Mesenteric fat pad (tissue), 1 donor: ENCODE results near the gene KRT35. TPM values are rescaled to one million over a fixed set of nuclear protein-coding genes. Genes with fewer than 3 reads are reported as not detected.

ENCODE experiments used
- DNase-seq: peaks from one replicate; pipeline ENCODE4 v3.0.0-alpha.2; 2020; ENCODE audit warnings: low spot score
- total RNA-seq: library from RNA; stranded (reverse); fragmentation: NEBNext Ultra II Directional; extraction: Animal tissue kit (Norgen Biotek cat#: 25700); gene quantifications from one replicate; pipeline ENCODE4 v1.2.1, GENCODE V29; 2021
- donor health status: DM: yes; HTN: yes; CAD: no.

KRT35 gene
- total RNA-seq, 1 donor from 2014 or later: not detected

DNA sequence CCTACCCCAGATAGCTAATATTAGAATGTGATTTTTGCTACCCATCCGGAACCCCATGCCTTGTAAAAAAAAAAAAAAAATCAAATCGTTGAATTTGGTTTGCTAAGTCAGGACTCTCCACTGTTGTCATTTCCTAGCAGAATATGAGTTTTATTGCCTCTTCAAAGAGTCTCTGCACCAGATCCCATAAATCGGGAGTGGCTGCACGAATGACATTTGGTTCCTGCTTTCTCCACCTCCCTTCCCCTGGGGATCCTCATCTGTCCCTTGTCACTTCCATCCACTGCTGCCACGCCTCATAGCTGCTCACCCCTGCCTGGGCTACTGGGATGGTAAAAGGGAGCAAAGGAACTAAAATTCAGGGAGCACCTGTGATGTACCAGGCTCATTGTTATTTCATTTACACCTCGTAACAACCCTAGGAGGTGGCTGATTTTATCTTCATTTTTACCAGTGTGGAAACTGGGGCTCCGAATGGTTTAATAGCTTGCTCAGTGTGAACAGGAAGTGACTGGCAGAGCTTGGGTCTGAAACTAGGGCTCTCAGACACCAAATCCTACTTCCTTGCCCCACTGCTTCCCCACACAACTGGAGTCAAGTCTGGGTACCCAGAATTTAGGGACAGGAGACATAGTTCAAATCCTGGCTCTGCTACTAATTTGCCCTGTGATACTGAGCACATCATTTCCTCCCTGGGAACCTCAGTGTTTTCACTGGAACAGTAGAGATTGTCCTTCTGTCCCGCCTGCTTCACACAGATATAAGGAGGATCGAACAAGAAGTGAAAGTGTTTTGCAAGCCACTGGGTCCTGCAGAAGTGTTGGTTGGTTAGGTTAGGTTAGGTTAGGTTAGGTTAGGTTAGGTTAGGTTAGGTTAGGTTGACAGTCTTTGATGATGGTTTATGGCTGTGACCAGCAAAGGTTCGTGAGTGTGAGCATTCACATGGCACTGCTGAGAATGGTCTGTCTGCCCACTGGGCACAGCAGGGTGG lies 9.3 kb upstream of the KRT35 start:
- no peak for DNase-seq

DNA sequence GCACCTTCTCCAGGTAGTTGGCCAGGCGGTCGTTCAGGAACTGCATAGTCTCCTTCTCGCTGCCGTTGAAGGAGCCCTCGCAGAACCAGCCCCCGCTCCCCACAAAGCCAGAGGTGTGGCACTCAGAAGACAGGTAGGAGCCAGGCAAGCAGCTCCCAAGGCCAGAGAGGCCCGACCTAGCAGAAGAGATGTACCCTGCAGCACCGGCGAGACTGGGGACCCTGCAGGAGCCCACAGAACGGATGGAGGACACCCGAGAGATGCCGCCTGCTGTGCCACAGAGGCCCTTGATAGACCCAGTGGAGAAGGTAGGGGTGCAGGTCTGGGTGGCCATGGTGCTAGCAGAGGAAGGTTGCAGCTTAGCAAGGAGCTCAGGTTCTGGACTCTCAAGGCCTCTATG lies 8.6 kb upstream of the KRT35 start, which contains the start of gene KRT36:
KRT36 (minus strand) TSS at position 380 of the 400 bp plus-strand sequence; CDS start at position 334, 46 bp downstream.
- no peak for DNase-seq

DNA sequence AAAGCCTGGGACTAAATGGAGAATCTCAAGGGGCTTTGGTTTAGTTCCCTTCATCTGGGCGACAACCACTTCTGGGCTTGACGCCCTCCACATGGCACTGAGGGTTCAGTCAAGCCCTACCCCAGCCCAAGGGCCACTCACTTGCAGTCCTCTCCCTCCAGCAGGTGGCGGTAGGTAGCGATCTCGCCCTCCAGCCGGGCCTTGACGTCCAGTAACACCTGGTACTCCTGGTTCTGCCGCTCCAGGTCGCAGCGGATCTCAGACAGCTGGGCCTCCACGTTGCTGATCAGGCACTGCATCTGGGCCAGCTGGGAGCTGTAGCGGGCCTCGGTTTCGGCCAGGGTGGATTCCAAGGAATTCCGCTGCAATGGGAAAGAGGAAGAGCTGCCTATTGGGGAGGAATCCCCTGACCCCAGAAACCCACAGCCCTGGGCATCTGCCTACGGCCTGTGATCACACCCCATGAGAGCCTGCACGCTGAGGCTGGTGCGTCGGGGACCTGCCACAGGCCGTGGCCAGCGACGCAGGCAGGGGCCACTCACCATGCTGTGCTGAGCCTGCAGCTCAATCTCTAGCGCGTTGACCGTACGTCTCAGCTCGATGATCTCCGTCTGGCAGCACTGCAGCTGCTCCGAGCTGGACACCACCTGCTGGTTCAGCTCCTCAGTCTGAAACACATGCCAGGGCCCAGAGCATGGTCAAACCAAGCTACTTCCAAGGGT lies 6.0 kb upstream of the KRT35 start:
- DNase-seq: no peak

DNA sequence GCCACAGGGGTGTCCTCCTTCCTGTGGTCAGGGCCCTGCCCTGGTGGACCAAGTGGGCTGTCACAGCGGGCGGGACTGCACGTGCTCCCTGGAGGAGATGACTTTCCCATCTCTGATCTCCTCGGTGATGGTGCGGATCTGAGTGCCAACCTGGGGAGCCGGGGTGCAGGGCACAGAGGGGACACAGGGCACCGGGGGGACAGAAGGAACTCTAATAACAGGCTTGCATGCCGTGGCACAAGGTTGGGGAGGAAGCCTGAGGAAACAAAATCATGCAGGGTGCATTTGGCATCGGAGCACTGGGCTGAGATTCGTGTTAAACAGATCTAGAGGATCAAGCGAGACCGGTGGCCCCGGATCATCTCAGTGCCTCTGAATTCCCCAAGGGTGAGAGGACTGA lies 5.4 kb upstream of the KRT35 start:
- no peak for DNase-seq

DNA sequence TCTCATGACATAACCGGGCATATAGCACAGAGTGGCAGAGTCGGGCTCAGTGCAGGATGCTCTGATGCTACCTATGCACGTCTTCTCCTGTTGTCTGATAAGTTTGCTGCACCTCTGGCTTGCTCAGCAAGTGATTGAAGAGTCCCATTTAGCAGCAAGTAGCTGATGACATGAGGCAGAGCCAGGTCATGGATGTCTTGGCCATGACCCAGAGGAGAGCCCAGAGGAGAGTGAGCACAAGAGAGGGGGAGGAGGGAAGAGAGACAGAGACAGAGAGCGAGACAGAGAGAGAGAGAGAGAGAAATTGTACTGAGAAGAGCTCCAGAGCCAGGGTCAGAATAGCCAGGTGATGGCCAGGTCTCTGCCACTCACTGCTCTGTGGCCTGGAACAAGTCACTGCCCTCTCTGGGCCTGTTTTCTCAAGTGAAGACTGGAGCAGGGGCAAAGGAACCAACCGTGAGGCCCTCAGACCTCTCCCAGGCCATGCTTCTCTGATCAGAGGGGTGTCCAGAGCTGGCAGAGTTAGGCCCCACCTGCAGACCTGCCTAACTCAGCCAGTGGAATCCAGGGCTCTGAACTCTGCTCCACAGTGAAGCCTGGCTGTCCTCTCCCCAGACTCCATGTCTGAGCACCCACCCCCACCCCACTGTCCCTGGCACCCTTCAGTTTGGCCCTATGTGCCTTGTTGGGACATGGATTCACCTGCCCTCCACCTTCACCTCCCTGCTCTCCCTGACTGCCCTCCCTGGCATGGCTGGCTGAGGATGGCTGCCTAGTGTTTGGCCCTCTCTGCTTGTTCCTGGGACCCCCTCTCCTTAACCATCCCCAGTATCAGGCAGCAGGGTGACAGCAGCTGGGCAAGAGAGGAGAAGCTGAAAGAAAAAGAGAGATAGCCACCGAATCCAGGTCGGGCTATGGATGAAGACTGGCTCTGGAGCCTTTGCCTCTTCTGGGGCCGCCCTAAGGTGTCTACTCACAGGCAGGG lies 4.3 kb upstream of the KRT35 start:
- no peak for DNase-seq

DNA sequence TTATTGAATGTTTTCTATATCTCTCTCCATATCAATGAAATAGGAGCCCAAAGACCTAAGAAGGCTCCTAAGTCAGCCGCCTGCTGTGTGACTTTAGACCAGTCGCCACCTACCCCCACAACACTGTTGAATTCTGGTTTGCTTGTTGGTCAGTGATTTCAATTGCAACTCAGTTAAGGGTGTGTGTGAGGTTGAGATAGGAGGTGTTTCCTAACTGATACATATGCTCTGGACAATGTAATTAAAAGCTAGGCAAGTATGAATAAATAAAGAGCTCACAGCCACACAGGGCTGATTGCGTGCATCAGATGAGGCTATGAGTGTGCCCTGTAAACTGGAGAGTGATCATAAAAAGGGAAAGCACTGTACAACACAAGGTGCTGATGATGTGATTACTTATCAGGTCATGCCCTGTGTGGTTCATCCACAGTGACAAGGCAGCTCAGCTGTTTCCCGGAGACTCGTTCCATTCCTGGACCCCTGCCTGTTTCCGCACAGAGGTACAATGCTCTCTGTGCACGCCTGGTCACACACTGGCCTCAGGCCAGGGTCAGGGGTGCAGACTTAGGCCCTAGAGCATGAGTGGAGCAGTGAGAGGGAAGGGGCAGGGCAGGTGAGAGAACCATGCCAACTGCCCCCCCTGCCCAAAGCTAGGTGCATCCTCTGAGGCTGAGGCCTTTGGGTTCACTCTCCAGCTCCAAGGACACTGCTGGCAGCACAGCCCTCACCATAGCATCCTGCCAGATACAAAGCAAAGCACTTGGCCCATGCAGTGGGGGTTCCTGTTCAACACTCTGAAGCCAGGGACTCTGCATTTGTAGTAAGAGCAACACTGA lies 3.3 kb upstream of the KRT35 start:
- DNase-seq: no peak

DNA sequence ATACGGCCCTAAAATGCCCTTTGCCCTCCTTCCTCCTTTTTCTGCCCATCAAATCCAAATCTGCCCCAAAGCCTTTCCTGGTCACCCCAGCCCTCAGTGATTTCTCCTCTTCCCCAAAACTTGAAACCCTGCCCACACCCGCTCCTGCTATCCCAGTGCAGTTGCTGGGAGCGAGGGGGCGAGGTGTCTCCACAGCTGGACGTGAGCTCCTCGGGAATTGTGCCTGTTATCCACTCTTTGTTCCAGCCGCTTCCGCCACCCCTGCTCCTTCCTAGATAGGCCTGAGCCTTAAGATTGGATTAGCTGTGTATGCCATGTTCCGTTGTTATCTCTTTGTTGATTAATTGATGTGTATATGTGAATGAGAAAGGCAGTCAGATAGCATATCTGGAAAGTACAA lies 2.6 kb upstream of the KRT35 start:
- no peak for DNase-seq

DNA sequence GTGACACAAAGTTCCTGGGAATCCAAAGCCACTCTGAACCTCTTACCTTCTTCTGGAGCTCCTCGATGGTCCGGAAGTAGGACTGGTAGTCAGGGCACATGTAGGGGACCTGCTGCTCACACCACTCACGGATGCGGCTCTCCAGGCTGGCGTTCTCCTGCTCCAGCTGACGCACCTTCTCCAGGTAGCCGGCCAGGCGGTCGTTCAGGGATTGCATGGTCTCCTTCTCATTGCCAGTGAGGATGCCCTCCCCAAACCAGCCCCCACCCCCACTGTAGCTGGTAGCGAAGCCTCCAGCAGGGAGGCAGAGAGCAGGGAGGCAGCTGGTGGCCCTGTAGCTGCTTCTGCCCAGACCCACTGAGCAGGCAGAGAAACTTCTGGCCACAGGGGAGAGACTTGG lies 370 bp downstream of the KRT35 start:
- no peak for DNase-seq

DNA sequence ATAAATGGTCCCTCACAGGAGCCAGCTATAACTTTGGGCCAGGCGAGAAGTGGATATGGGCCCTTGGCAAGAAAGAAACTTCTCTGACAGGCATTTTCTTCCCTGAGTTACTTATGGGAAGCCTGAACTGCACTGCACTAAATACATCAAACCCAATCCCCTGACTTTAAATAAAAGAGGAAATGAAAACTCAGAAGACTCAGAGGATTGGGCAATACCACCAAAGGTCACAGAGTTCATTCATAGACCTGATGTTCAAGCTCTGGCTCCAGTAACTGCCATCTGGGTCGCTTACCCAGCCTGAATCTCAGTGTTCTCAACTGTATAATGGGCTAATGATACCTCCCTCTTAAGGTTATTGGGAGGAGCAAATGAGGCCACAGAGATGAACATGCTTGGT lies 815 bp downstream of the KRT35 start:
- DNase-seq: no peak

DNA sequence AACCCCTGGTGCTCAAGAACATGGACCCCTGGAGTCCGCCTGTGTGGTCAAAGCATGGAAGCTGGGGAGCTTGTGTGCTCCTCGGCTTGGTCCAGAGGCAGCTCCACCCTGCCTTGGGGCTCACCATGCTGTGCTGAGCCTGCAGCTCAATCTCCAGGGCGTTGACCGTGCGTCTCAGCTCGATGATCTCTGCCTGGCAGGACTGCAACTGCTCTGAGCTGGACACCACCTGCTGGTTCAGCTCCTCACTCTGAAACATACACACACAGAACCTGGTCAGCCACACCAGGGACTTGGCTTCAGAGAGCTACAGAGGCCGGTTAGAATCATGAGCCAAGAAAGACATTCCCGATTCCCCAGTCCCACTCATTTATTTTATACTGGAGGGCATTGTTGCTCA lies 2.7 kb downstream of the KRT35 start:
- DNase-seq: no peak

DNA sequence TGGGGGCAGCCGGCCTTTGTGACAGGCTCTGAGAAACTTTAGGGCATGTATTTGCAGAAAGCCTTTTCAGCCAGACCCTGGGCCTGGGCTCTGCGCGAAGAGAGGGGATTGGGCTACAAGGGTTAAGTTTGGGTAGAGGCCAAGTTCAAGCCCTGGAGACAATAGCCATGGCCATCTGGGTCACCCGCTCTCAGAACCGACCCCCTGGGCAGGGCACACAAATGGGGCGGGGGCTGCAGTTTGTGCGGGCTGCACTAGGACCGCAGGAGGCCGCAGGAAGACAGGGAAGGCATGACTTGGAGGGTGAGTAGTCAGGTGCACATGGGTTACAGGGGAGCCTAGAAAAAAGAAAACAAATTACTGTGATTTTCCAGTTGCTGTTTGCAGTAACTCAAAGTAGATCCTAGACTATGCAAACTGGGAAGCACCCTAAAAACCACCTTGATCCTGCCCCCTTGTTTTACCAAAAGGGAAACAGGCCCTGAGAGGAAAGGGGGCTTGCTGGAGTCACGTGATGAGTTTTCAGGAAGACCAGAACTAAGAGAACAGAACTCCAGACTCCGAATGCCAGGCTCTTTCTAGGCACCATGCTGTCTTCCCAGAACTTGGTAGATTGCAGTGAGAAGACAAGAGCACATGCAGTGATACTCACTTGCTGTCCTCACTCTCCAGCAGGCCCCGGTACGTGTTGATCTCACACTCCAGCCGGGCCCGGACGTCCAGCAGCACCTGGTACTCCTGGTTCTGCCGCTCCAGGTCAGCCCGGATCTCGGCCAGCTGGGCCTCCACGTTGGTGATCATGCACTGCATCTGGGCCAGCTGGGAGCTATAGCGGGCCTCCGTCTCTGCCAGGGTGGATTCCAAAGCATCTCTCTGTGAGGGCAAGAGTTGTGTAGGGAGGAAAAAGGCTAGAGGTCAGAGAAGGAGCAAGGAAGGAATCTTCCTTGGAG lies 3.8 kb downstream of the KRT35 start:
- DNase-seq: no peak

DNA sequence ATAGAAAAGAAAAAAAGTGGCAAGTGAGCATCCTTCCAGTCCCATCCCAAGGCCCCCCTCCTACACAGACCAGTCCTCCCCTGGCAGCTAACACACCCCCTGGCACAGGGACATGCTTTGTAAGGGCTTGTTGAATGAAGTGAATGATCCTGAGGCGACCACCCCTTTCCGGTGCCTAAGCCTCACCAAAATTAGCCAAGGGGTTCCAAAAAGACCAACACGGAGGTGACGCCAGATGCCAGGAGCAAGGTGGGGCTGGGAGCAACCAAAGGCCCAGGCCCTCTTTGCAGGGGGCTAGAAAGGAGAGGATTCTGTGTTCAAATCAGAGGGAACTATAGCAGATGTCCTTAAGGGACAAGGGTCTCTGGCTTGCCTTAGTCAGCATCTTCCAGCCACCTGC lies 5.5 kb downstream of the KRT35 start:
- peak; percentile 64 for DNase-seq

DNA sequence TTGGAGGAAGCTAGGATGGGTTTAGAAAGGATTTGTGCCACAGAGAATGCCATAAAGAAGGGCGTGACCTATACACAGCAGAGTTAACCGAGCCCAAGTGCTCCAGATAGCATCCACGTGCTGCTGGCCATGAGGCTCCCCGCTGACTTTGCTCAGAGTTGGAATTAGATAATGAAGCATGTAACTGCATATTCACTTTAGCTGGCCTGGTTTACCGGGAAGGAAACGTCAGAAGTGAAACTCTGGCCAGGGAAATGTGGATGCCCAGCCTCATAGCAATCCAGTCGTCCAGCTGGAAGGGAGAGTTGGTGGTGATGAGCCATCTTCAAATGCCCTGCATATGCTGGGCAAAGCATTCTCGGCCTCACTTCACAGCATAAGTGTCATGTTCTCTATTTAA lies 6.1 kb downstream of the KRT35 start:
- no peak for DNase-seq

DNA sequence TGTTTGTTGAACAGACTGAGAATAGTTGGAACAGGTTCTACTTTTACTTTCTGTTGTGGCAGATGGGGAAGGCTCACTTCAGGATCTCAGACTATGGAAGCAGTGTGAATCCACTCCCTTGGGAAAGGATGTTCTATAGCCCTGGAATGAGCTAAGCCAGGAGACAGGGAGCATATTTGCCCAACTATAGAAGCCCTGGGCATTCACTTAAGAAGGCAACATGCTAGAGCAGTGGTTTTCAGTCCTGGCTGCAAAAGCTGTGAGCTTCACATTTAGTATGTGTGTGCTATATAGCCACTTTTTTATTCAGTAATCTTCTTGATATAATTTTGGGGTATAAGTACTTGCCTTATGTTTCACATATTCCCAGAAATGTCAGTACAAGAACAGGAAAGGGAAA lies 12.6 kb downstream of the KRT35 start:
- DNase-seq: no peak

DNA sequence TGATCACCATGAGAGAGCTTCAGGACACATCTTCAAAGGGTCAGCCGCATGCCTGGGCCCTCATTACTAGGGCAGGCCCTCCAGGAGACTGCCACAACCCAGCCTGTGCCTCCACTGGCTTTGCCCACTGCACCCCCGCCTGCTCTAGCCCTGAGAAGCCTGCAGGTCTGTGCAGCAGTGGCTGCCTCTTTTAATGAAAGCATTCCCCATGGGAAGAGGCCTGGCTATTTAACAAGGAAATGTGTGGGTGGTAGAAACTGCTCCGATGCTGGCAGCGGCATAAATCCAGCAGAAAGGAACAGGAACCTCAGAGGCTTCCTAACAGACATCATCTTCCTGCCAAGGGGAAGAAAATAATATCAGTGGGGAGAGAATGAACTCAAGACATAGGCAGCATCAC lies 13.4 kb downstream of the KRT35 start:
- DNase-seq: no peak

DNA sequence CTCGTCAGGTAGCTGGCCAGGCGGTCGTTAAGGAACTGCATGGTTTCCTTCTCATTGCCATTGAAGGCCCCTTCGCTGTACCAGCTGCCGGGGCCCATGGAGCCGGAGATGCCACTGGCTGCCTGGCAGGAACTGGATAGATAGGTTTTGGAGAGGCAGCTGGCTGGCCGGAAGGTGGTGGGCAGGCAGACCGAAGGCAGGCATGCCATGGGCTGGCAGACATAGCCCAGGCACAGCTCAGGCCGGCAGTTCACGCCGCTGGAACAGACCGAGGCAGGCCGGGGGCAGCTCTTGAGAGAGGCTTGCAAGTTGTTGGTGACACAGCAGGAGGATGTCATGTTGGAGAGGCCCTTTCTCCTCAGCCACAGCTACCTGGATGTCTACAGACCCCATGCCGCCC lies 14.0 kb downstream of the KRT35 start, which contains the start of gene KRT32:
KRT32 (minus strand) TSS at position 399 of the 400 bp plus-strand sequence; CDS start at position 338, 61 bp downstream.
- DNase-seq: no peak

DNA sequence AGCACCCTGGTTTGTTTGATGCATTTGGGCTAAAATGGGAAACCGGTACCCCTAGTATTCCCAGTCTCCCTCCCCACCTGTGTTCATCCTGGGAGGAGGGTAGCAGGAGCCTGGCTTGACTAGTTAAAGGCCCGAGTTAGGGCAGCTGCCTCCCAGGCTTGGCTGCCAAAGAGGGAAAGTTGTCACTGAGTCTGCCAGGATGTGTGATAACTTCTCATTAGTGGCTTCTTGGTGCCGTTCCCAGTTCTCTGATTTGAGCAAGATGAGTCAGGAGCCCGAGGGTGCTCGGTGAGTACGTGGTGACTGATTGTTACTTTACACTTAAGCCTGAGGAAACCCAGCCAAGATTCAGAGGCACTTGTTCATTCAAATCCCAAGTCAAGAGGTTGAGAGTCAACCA lies 16.3 kb downstream of the KRT35 start:
- no peak for DNase-seq

DNA sequence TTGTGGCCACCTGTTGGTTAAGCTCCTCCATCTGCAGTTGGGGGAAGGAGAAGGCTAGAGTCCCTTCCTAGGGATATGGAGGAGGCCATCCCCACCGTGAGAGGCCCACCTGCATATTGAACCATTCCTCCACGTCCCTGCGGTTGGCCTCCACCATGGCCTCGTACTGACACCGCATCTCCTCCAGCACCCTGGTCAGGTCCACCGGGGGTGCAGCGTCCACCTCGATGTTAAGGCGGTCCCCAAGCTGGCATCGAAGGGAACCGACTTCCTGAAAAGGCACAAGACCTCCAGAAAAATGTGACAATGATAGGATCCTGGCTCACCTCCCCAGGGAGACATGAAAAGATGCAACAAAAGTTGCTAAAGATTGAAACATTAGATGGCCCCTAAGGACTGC lies 16.8 kb downstream of the KRT35 start:
- DNase-seq: no peak

DNA sequence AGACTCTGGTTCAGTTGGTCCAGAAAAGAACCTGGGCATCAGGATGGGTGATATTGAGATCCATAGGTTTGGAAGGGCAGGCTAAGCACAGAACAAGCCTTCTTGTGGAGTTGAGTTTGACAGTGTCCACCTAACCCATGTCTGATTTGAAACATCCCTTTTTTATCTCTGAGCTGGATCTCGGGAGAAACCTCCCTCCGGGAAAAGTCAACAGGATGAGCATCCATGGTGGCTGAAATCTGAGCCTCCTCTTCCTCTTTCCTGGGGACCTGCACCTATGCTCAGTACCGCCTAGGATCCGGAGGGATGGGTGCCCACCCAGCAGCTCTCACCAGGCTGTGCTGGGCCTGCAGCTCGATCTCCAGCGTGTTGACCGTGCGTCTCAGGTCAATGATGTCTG lies 17.2 kb downstream of the KRT35 start:
- DNase-seq: no peak
